Heart right ventricle (tissue), 16 donors: ENCODE measurements around the gene TRIM25. TPM values are rescaled to one million over a fixed set of nuclear protein-coding genes. Genes with fewer than 3 reads are reported as not detected.

Experiments
- ATAC-seq, 8 donors: fragments of 200-7000 bp; cut with Tn5 transposase; one replicate each; pipeline ENCODE4 v1.9.1; 2020; ENCODE audit warnings: mild to moderate bottlenecking in 8 of 8, moderate library complexity in 8 of 8, moderate number of reproducible peaks in 1 of 8
- DNase-seq, 2 donors: peaks; one replicate each; pipeline ENCODE4 v3.0.0-alpha.2; 2020
- H3K27ac ChIP-seq, 10 donors: fragments of 200-600 bp; sonication (generic) in 2 of 10; one replicate each; pipeline versions ENCODE4 v1.5.0 to v1.8.0; 2020 to 2022; ENCODE audit warnings: mild to moderate bottlenecking in 3 of 10
- H3K27me3 ChIP-seq, 7 donors: fragments of 200-600 bp; one replicate each; pipeline ENCODE4 v1.8.0; 2021 to 2022; ENCODE audit warnings: mild to moderate bottlenecking in 2 of 7
- H3K36me3 ChIP-seq, 9 donors: fragments of 200-600 bp; sonication (generic) in 1 of 9; one replicate each; pipeline versions ENCODE4 v1.5.0 to v1.8.0; 2020 to 2022; ENCODE audit warnings: mild to moderate bottlenecking in 2 of 9
- H3K4me1 ChIP-seq, 9 donors: fragments of 200-600 bp; sonication (generic) in 1 of 9; one replicate each; pipeline versions ENCODE4 v1.5.0 to v1.8.0; 2020 to 2022; ENCODE audit warnings: mild to moderate bottlenecking in 4 of 9
- H3K4me3 ChIP-seq, 10 donors: fragments of 200-600 bp; sonication (generic) in 2 of 10; one replicate each; pipeline versions ENCODE4 v1.5.0 to v1.8.0; 2020 to 2022; ENCODE audit warnings: mild to moderate bottlenecking in 7 of 10, moderate library complexity in 2 of 10
- H3K9me3 ChIP-seq, 11 donors: fragments of 200-600 bp in 10 of 11; sonication (generic) in 2 of 11; one replicate each; pipeline versions ENCODE4 v1.5.0 to v1.8.0; 2013 to 2022; ENCODE audit warnings: mild to moderate bottlenecking in 2 of 11, control low read depth in 1 of 11, moderate library complexity in 1 of 11
- CTCF ChIP-seq, 9 donors: fragments of 200-600 bp; sonication (generic) in 2 of 9; IDR thresholded peaks; one replicate each; pipeline versions ENCODE4 v1.5.0 to v1.8.0; 2021 to 2022; ENCODE audit warnings: antibody characterized with exemption in 9 of 9, mild to moderate bottlenecking in 5 of 9, moderate library complexity in 1 of 9
- WGBS, 2 donors: extraction: QIAGEN DNeasy Blood & Tissue Kit; methylation state at CpG; one replicate each; pipeline ENCODE4 v1.1.7; 2013; ENCODE audit warnings: inconsistent platforms in 1 of 2; 5-methylcytosine and 5-hydroxymethylcytosine counted together
- intact Hi-C, 10 donors: fragments of 100-400 bp; cut with DNase I; formaldehyde crosslinking; loops; one replicate each; pipeline versions ENCODE4 v1.11.1 to v1.14.2; 2022
- polyA plus RNA-seq, 2 donors: library from polyadenylated mRNA; stranded (reverse); fragments of 200-250 nt; gene quantifications; one replicate each; pipeline ENCODE4 v1.2.3, GENCODE V29; 2013
- total RNA-seq, 10 donors: library from RNA; stranded (reverse); fragmentation: NEBNext Ultra II Directional in 3 of 10; extraction: Animal tissue kit (Norgen Biotek cat#: 25700) in 3 of 10; gene quantifications; one replicate each; pipeline versions ENCODE4 v1.2.1 to v1.2.4, GENCODE V29; 2021 to 2023
- donor health status: Arrhythmogenic right ventricular cardiomyopathy.
- donor health status: ischemic (EF 13 %, LVEDD 7.1; RV severe dilation, severe dysfunction).
- donor health status: healthy with polysubstance abuse.
- donor health status: DM: no; HTN: yes; CAD: no.
- donor health status: DM: no; HTN: no; CAD: no.
- donor health status: ischemic (EF 25% LVEDD 6.9; RV normal size, moderate dysfunction).
- donor health status: ischemic (EF 25% LVEDD 5.7; RV mildly dilated, moderate dysfunction).
- donor health status: healthy.
- donor health status: DM: yes; HTN: yes; CAD: no.
- donor health status: Ischemic cardiomyopathy.
- donor health status: ischemic (EF 35%, LVEDD 5.7; RV mildly dilated, moderate dysfunction).
- donor health status: nonischemic (EF 11% LVEDD 7.7; RV severe dilation, severe dysfunction).
- donor health status: DM: yes; HTN: yes; CAD: no.
- donor health status: PGD.
- donor health status: ischemic (EF 29% LVEDD 5.4; RV normal size, mild dysfunction).
- donor health status: nonischemic (EF 23%, LVEDD 6.1; RV moderate dilation, normal function).

Gene TRIM25
- total and polyA plus RNA-seq, 12 donors: 4.9 to 32.7 (median 15.2) TPM

GRCh38 chr17:56949595-56949994 is 35.7 kb upstream of the TRIM25 start:
- Histone ChIP-seq H3K27ac (no peak overlapping the region), H3K36me3 (peaks cover 0 to 74% (median 15%) of the 10 kb centered on the region in 9 donors), H3K27me3 (no peaks in the 10 kb centered on the region), H3K4me3 (no peak overlapping the region), H3K4me1 (peaks cover 0 to 5% (median 0%) of the 10 kb centered on the region in 9 donors), H3K9me3 (no peaks in the 10 kb centered on the region)
- intact Hi-C loops: loop anchor here in 3 of 10 donors (10.0 kb wide), 1 partner anchor 55 kb away; no protein-coding TSS in a partner anchor
- 52 to 57% methylated on average over 3 of the region's 3 CpGs for WGBS, 2 donors
- ATAC-seq (no peak), DNase-seq (no peak)
- no peak for TF ChIP-seq CTCF (IDR thresholded peaks at IDR 0.05)

- H3K27me3 ChIP-seq: no peaks in the 10 kb centered on the region
- no peak for TF ChIP-seq CTCF (IDR thresholded peaks at IDR 0.05)
- no peak overlapping the region for H3K27ac ChIP-seq
- H3K36me3 ChIP-seq: peaks cover 0 to 85% (median 22%) of the 10 kb centered on the region in 9 donors
- no peak for ATAC-seq
- no peak overlapping the region for H3K4me3 ChIP-seq
- no peaks in the 10 kb centered on the region for H3K9me3 ChIP-seq
- intact Hi-C loops: loop anchor here in 3 of 10 donors (10.0 kb wide), 1 partner anchor 54 kb away; no protein-coding TSS in a partner anchor
- no peak for DNase-seq
- H3K4me1 ChIP-seq: peaks cover 0 to 5% (median 0%) of the 10 kb centered on the region in 9 donors
- WGBS, 2 donors: 96 to 97% methylated on average over 1 of the region's 1 CpG
Observed at GRCh38 chr17:56948491-56948890, 34.6 kb upstream of the TRIM25 start.

GRCh38 chr17:56947741-56948140 is 33.9 kb upstream of the TRIM25 start:
- no peak for TF ChIP-seq CTCF (IDR thresholded peaks at IDR 0.05)
- ATAC-seq: no peak
- peaks cover 0 to 5% (median 0%) of the 10 kb centered on the region in 9 donors for H3K4me1 ChIP-seq
- no peak overlapping the region for H3K4me3 ChIP-seq
- H3K9me3 ChIP-seq: no peaks in the 10 kb centered on the region
- intact Hi-C loops: loop anchor here in 3 of 10 donors (10.0 kb wide), 1 partner anchor 53 kb away; no protein-coding TSS in a partner anchor
- WGBS, 2 donors: 67% methylated on average over 1 of the region's 1 CpG
- DNase-seq: no peak
- H3K27me3 ChIP-seq: no peaks in the 10 kb centered on the region
- no peak overlapping the region for H3K27ac ChIP-seq
- H3K36me3 ChIP-seq: peaks cover 0 to 92% (median 27%) of the 10 kb centered on the region in 9 donors

- Histone ChIP-seq H3K9me3 (no peaks in the 10 kb centered on the region), H3K4me3 (no peak overlapping the region), H3K4me1 (peaks cover 0 to 5% (median 0%) of the 10 kb centered on the region in 9 donors), H3K36me3 (peaks cover 0 to 100% (median 34%) of the 10 kb centered on the region in 9 donors), H3K27me3 (no peaks in the 10 kb centered on the region), H3K27ac (no peak overlapping the region)
- no peak for ATAC-seq
- WGBS, 2 donors: 94 to 95% methylated on average over 3 of the region's 3 CpGs
- intact Hi-C loops: loop anchor here in 3 of 10 donors (10.0 kb wide), 1 partner anchor 51 kb away; no protein-coding TSS in a partner anchor
- no peak for TF ChIP-seq CTCF (IDR thresholded peaks at IDR 0.05)
- no peak for DNase-seq
Observed at GRCh38 chr17:56945938-56946505, 32.2 kb upstream of the TRIM25 start.
